GM19025 (cell line): ENCODE measurements around the gene GPR132.
"Not testable (repeated sequence)": the region's sequence is repeated elsewhere in the genome, so short reads cannot be mapped to it uniquely, and the experiment has no call there.

Experiments used
- ATAC-seq: cut with Tn5 transposase; IDR thresholded peaks from one replicate; pipeline ENCODE4 v1.9.1; 2021; ENCODE audit warnings: mild to moderate bottlenecking, low read depth, moderate library complexity; ENCODE audit not compliant: unreplicated experiment

The GPR132 gene

DNA sequence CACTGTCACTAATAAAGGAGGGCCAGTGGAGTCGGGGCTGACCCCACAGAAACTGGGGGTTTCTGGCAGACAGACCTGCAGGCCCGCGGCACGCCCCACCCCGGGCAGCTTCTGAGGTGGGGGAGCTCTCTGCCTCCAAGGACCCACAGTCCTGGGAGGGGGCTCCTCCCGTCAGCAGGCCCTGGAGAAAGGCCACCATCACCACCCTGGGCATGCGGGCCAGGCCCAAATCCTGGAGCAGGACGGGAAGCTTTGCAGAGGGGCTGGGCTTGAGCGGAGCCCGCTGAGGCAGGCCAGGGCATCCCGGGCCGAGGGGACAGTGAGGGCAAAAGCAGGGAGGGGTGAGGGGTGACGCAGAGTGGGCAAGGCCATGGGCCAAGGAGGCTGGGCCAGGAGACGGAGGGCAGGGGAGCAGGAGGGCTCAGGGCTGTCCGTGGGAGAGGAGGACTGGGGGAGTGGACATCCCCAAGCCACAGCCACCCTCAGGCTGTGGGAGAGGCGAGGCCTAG, 11.1 kb upstream of the GPR132 start:
- ATAC-seq, result no peak

DNA sequence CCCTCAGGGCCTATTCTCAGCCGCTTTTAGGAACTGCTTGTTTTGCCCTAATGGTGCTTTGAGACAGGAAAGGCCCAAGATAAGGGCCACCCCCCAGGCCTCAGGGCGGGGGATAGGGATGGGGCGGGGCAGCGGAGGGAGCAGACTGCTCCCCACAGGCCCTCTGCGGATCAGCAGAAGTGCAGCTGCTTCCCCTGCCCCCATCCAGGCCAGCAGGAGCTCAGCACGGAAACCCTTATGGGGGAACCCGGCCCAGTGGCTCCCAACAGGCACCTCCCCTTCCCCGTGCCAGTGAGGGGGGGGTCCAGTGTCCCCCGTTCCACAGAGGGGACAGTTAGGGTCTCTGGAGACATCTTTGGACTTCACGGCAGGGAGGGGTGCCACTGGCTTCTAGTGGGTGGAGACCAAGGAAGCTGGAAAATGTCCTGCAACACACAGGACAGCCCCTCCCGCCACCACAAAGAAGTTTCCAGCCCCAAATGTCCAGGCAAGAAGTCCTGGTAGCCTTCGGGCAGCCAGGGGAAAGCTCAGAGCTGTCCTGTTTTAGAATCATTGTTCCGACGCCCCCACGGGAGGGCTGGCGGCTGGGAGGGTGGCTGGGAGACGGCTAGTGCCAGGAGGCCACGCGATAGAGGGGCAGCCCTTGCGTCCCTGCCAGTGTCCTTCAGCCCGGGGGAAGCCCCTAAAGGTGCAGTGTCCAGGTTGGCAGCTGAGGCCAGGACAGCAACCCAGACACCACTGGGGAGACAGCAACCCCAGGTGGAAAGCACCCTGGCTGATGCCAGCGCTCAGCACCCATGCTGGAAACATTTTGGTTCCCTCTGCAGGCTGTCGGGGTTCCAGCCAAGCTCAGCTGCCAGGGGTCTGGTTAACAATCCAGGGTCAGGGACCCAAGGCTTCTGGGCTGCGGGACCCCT, 10.4 kb upstream of the GPR132 start:
- ATAC-seq, result no peak

DNA sequence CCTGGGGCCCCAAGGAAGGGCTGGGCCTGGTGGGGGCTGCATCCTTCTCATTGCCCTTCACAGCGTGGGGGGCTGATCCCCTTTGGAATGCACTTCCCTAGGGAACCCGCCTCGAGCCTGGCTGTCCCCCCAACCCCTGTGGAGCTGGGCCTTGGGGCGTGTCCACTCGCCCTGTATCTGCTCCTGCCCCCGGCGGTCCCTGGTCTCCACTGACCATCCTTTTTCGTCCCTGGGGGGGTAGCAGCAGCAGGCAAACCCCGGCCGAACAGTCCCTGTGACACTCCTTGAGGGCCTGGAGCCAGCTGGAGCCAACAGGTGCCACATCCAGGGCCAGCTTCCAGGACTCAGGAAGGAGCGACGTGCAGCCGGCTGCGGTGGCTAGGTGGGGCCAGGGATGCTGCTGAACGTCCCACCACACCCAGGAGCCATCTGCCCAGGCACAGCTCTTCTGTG, 9.4 kb upstream of the GPR132 start:
- no peak for ATAC-seq

DNA sequence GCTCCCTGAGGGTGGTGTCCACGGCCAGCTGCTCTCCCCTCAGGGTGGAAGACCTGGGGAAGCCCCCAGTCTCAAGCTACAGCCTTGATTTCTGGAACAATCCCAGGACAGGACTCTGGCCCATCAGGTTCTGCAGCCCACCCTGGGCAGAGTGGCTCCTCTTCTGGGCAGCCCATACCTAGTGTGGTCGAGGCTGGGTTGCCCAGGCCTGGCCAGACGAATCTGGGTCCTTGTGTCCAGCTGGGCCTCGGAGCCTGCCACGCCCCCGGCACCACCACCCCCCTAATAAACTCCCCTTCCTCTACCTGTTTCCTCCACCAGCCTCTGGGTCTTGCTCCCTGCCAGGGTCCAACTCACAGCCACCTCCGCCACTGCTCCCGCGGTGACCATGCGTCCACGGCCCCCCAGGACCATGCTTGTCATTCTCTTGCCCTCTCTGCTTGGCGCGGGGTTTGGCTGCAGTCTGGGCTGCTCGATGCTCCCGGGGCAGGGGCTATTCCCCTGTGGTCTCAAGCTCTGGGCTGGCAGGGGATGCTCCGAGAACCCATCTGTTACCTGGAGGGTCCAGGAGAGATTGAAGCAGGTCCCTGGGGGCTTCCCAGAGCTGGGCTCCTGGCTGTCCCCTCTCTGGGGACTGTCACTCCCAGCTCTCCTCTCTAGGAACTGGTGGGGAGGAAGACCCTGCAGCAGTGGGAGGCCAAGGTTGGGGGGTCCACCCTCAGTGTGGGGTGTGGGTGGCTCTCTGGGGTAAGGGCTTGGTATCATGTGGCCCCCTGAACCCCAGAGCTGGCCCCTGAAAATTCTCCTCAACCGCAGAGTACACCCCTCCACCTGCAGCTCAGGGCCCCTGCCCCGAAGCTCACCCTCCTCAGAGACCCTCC, 8.7 kb upstream of the GPR132 start:
- no peak for ATAC-seq

DNA sequence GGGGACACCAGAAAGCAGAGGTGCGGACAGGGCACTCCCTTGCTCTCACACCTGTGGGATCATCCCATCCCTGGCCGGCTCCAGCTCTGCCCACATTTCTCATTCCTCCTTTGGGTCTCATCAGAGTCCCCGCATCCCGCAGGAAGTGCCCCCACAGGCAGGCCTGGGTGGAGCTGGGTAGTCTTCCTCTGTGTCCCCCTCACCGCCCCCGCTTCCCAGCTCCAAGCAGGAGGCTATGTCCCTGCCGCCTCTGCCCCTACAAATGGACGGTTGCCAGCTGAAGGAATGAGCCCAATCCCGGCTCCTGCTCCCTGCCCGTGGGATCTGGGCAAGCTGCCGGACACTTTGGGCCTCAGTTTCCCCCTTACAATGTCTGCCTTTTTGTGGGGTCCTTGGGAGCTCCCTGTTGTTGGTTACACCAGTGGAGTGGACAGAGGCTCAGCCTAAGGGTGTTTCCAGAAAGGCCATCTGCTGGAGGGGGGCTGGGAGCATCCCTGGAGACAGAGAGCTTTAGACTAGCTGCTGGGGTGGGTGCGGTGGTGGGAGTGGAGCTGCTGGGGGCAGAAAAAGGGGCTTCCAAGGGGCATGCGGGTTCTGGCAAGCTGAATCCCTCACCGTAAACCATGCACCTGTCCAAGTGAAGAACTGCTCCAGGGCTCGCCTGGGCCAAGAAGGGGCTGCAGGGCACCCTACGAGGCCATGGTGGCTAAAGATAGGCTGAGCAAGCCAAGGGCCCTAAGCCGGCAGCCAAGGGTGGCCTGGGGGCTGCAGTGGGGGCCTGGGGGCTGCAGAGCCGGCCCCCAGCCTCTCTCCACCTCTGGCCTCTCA, 7.9 kb upstream of the GPR132 start:
- ATAC-seq, result no peak

DNA sequence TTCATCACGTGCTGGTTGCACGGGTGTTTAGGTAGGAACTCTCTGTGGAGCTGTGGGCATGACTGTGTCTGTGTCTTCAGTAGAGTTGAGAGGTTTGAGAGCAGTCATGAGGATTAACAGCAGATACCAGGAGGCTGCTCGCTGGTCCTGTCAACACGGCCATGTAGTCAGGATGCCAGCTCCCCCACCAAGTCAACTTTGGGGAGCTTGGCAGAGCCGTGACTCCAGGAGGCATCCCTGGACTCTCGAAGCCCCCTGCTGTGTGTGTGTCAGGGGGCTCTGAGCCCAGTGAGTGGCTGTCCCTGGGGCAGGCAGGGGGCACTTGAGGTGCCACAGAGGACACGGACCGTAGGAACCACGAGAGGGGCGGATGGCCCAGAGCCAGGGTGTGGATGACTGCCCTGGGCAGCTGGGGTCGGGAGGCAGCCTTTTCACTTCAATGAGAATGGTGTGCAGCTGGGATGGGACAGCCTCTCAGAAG, 7.2 kb upstream of the GPR132 start:
- no peak for ATAC-seq

DNA sequence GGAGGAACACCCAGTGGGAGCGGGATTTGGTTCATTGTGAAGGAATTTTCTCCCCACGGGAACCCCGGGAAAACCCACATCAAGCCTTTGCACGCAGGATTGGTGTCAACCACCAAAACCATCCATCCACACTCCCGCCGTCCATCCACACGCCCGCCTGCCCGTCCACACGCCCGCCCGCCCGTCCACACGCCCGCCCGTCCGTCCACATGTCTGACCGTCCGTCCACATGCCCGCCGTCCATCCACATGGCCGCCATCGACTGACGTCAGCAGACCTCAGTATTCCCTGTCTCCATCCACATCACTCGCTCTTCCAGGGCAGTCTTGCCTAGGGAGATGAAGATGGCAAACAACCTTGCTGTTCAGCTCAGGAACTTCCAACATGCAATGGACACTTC, 6.7 kb upstream of the GPR132 start:
- ATAC-seq, result no peak

DNA sequence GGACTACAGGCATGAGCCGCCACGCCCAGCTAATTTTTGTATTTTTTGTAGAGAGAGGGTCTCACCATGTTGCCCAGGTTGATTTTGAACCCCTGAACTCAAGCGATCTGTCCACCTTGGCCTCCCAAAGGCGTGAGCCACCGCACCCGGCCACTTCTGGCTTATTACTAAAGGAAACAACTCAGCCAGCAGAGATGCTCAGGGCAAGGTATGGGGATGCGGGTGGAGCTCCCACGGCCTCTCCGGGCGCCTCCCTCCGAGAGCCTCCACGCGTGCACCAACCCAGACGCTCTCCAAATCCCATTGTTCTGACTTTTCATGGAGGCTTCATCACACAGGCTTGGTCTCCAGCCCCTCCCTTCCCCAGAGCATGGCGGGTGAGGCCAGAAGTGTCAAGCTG, 6.1 kb upstream of the GPR132 start:
- ATAC-seq, result no peak

DNA sequence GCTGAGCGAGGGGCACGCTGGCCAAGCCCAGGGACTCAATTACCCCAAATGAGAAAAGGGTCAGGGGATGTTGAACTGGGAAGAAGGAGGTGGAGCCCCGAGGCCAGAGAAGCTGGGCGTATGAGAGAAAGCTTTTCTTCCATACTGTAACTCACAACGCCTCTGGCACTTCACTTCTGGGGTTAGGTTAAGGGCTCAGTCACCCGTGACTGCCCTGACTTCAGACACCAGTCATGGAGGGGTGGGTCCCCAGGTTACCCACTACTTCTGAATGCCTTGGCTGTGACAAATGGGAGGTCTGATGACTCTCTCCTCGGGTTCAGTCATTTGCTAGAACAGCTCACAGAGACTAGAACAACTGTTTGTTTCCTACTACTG, 5.5 kb upstream of the GPR132 start:
- no peak for ATAC-seq

DNA sequence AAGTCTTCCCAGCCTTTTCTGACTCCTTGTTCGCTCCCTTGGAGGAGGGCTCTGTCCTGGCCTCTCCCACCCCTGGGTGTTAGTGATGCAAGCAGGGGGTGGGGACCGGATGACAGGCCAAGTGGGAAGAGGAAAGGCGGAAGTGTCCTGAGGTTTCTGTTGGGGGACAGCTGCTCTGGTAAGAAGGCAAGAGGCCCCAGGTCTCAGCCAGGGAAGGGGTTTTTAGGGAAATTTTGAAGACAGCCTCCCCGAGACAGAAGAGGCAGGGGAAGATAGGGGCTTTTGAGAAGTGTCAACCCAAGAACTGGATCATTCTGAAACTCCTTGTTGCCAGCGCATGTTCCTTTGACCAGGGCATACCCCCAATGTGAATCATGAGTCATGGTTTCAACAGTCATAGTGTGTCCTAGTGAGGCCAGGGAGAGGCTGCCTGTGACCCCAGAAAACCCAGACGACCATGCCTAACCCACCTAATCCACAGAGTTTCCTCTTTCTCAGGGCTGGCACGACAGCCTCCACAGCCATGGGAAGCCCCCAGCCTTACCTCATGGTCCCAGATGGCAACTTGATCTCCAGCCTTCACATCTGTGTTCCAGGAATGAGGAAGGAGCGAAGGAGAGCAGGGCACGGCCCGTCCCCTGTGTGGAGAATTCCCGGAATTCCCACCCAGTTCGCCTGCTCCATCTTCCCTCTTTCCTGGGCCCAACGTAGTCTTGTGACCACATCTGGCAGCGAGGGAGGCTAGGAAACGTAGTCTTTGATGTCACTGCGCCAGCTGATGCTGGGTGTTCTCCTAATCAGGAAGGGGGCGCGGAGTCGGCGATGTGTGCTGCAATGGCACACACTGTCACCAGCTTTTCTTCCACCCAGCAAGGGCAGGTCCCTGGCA, 4.9 kb upstream of the GPR132 start:
- ATAC-seq, result peak; percentile 36

DNA sequence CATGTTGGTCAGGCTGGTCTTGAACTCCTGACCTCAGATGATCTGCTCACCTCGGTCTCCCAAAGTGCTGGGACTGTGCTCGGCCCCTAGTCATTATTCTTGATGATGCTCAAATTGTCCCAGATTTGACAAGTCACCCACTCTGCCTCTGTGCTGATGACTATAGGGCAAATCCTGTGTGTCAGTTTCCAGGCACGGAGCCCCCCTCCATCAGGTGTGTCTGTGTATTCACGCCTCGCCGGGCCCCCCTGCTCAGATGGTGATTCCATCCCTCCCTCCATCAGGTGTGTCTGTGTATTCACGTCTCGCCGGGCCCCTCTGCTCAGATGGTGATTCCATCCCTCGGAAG, 4.3 kb upstream of the GPR132 start:
- no peak for ATAC-seq

DNA sequence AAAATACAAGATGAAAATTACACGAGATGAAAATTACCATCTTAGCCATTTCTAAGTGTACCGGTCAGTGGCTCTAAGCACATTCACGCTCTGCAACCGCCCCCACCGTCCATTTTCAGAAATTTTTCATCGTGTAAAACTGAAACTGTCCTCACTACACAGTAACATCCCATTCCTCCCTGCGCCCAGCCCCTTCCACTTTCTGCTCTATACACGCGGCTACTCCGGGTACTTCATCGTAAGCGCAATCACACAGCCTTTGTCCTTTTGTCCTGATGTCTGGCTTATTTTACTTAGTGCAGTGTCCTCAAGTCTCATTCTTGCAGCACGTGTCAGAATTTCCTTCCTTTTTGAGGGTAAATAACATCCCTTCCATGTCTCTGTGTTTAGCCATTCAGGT, 3.6 kb upstream of the GPR132 start:
- no peak for ATAC-seq

DNA sequence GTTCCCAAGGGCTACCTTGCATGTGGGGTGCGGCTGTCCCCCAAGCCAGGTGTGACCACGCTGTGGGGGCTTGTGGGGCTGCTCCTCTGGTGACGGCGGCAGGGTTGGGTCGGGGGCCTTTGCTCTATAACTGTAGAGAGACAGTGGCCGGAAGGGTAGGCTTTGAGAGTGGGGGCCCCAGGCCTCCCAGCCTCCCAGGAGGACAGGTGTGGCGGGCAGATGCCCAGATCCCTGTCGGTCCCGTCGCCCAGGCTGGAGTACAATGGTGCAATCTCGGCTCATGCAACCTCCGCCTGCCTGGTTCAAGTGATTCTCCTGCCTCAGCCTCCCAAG, 2.7 kb upstream of the GPR132 start:
- ATAC-seq, result no peak

DNA sequence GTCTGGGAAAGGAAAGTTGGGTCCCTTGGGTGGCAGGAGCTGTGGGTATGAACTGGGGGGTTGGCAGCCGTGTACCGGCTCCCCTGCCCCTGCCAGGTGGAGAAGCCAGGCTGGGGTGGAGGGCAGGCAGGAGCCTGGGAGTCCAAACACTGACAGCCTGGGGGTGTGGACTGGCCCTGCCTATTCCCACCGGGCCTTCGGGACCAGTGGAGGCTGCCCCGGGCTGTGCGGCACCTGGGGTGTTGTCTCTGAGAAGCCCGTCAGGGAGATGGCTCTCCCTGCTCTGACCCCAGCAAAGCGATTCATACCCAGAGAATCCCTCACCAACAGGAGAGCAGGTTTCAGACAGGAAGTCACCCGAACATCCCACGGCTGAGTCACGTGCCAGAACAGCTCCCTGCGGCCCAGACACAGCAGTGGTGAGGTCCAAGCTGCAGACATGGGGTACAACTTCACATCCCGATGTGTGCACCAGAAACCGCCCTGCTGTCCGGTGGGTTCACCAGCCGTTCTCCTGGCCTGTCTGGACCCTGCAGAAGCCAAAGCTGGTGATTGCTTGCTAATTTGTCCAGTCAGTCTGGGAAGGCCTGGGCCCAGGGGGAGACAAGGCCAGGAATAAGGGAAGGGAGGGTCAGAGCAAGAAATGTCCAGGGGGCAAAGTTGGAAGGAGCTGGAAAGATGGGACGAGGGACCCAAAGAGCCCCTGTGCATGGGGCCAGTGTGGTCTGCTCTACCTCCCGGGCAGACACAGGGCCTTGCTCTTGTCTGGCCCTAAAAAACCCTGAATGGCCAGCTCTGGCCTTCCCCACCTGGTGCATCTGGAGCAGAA, 2.1 kb upstream of the GPR132 start:
- no peak for ATAC-seq

DNA sequence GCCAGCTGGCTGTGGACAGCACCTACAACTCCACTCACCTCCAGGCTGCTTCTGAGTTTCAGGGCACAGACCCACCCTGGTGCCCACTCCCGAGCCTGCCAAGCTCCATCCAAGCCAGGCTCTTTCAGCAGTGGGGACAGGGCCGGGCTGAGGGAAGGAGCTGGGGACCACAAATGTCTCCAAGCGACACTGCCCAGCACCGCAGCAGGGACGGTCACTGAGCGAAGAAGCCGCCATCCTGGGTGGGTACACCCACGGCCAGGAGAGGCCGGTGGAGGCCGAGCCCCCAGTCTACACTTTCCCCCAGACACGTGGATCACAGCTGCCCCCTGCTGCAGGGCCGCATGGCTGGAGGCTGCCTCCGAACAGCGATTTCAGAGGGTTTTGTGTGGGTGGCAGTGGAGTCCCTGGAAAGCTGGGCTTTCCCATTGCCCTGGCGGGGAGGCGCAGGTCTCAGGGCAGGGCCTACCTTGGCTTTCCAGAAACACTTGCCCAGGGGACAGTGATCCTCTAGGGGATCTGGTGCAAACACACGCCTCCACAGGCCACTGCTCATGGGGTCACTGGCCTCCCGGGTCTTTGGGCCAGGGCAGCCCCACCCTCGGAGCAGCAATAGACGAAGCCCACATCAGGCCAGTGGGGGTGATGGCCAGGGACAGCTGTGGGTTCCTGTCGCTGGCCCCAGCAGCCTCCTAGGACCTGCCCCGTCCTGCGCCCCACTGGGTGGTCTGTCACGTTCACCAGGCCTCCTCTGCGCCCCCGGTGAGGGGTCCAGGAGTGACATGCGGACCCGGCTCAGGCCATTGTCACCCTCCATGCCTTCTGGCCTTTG, 1.2 kb upstream of the GPR132 start:
- no peak for ATAC-seq

DNA sequence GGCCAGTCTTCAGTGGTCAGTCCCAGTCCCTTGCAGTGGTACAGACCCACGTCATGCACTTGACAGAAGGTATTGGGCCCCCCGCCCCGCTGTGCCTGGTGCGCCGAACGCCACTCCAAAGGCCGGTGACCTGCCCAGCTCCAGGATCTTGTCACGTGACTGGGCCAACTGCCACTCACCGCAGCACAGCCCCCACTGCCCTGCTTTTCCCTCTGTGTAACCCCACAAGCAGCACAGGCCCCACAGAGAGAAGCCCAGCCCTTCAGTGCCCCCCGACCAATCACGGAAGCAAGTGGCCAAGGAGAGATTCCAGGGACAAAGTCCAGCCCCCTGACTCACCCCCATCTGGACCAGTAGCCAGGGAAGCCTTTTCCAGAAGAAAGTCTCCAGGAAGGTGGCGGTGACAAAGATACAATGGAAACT, 498 bp downstream of the GPR132 start:
- ATAC-seq, result no peak

DNA sequence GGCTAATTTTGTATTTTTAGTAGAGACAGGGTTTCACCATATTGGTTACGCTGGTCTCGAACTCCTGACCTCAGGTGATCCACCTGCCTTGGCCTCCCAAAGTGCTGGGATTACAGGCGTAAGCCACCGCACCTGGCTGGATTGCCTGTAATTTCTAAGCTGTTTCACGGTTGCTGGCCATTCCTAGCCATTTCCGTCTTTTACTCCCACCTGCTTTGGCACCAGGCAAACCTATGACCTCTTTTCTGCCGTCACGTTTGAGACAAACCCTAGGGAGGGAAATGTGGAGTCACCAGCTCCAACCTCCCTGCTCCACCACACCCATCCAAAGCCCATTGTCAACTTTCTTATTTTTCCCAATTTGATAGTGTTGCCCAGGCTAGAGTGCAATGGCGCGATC, 1.2 kb downstream of the GPR132 start:
- ATAC-seq, result no peak

DNA sequence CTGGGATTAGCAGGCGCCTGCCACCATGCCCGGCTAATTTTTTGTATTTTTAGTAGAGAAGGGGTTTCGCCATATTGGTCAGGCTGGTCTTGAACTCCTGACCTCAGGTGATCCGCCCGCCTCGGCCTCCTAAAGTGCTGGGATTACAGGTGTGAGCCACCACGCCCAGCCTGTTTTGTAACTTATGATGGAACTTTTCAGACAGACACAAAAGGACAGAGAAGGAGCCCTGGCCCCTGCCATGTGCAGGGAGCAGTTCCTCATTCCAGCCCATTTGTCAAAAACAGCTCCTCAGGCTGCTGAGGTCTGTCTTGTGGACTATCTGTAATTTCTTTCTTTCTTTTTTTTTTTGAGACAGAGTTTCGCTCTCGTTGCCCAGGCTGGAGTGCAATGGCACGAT, 1.7 kb downstream of the GPR132 start:
- not testable (repeated sequence) for ATAC-seq
